HepG2 (cell line): ENCODE data around the gene IL27RA. TPM values are rescaled to one million over a fixed set of nuclear protein-coding genes. Genes with fewer than 3 reads are reported as not detected.
A peak's percentile ranks its signal among the peaks of the same experiment; 100 is the strongest.

Experiments
- AHR ChIP-seq: IDR thresholded peaks from 2 replicates; pipeline ENCODE4 v1.6.1; 2018; ENCODE audit warnings: missing genetic modification reagents, missing compliant biosample characterization
- ISL2 ChIP-seq: sonication (generic); formaldehyde crosslinking; IDR thresholded peaks from 2 replicates; pipeline ENCODE4 v1.5.0; 2020; ENCODE audit warnings: missing genetic modification reagents
- KMT2A ChIP-seq: sonication (generic); formaldehyde crosslinking; IDR thresholded peaks from 2 replicates; pipeline ENCODE4 v1.4.0; 2020; ENCODE audit warnings: missing genetic modification reagents
- MIXL1 ChIP-seq: IDR thresholded peaks from 2 replicates; pipeline ENCODE4 v1.6.1; 2016
- PAWR ChIP-seq: sonication (generic); formaldehyde crosslinking; IDR thresholded peaks from 2 replicates; pipeline ENCODE4 v1.4.0; 2020; ENCODE audit warnings: missing genetic modification reagents, mild to moderate bottlenecking, borderline replicate concordance
- RARG ChIP-seq: sonication (generic); formaldehyde crosslinking; IDR thresholded peaks from 2 replicates; pipeline ENCODE4 v1.4.0; 2020; ENCODE audit warnings: low read depth, mild to moderate bottlenecking, missing genetic modification reagents
- SMC3 ChIP-seq: IDR thresholded peaks from 2 replicates; pipeline ENCODE4 v1.6.1; 2011; ENCODE audit warnings: low read length, improper control_type of control experiment
- ZNF24 ChIP-seq: fragments of 450-650 bp; IDR thresholded peaks from 2 replicates; pipeline ENCODE4 v1.6.1; 2017; ENCODE audit warnings: antibody characterized with exemption, mild to moderate bottlenecking
- ZNF44 ChIP-seq: sonication (generic); formaldehyde crosslinking; IDR thresholded peaks from 2 replicates; pipeline ENCODE4 v1.5.1; 2020; ENCODE audit warnings: mild to moderate bottlenecking, missing genetic modification reagents
- ZNF557 ChIP-seq: sonication (generic); formaldehyde crosslinking; IDR thresholded peaks from 2 replicates; pipeline ENCODE4 v1.4.0; 2020; ENCODE audit warnings: missing genetic modification reagents
- ZSCAN30 ChIP-seq: sonication (generic); formaldehyde crosslinking; IDR thresholded peaks from 2 replicates; pipeline ENCODE4 v1.5.0; 2020; ENCODE audit warnings: mild to moderate bottlenecking, missing genetic modification reagents
- polyA plus RNA-seq, 8 experiments: library from polyadenylated mRNA; depleted of rRNA in 3 of 8; stranded (reverse) in 7 of 8; unstranded in 1 of 8; fragments of >200 nt; fragmentation: Illumina TruSeq in 4 of 8; extraction: Trizol in 4 of 8; gene quantifications; 2 replicates each; pipeline versions ENCODE4 v1.2.1 to v1.2.3, GENCODE V29; 2011 to 2016; ENCODE audit warnings: low read depth in 4 of 8, missing spikeins in 1 of 8, mixed read lengths in 1 of 8; ENCODE audit not compliant: insufficient read depth in 1 of 8
- total RNA-seq, 5 experiments: library from RNA; depleted of rRNA; stranded (reverse); fragments of >200 nt; fragmentation: Illumina TruSeq; extraction: Trizol; gene quantifications; 2 replicates each; pipeline ENCODE4 v1.2.3, GENCODE V29; 2016; ENCODE audit warnings: low read depth in 1 of 5
- TF ChIP-seq, protein P1 (sequence below), 2 experiments: fragments of 450-650 bp in 1 of 2; sonication (generic) in 1 of 2; formaldehyde crosslinking in 1 of 2; IDR thresholded peaks; 2 replicates each; pipeline versions ENCODE4 v1.6.1 to v1.8.0; 2016 to 2022; ENCODE audit warnings: antibody characterized with exemption in 1 of 2, mild to moderate bottlenecking in 1 of 2, missing genetic modification reagents in 1 of 2
- TF ChIP-seq, protein P2 (sequence below): sonication (generic); formaldehyde crosslinking; IDR thresholded peaks from 2 replicates; pipeline ENCODE4 v1.4.0; 2020; ENCODE audit warnings: missing genetic modification reagents
- TF ChIP-seq, protein P3 (sequence below): sonication (generic); formaldehyde crosslinking; IDR thresholded peaks from 2 replicates; pipeline ENCODE4 v1.4.0; 2020; ENCODE audit warnings: missing genetic modification reagents

IL27RA gene
- total and polyA plus RNA-seq, 2 of the 13 experiments (the other 11 are each of a cell fraction or from before 2014, with no cell fraction given), result 3.5 to 8.1 TPM

DNA sequence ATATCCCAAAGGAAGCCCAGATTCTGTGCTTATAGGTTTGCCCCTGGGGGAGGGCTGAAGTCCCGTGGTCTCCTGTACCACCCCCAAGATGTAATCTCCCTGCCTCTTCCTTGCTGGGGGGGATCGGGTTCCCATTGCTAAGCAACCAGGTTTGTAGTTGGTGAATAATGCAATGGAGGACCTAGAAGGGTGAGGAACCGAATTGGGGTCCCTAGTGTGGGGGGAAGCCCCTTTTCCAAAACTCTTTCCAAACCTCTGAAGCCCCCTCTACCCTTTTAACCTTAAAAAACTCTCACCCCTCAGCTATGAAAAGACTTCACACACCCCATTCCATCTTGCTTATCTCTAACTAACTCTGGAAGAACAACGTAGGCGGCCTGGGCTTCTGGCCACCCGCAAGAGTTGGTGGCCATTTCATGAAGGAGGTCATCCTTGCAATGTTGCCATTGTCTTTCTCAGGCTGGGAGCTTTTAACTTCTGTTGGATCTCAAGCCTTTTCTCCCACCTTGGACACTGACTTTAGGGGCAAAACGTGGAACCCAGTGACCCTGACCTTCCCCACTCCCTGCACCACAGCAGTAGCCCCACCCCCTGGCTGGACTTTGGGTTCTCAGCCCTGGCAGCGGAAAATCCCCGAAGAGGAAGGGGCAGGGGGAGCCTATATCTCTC is 29.7 kb downstream of the IL27RA start (continued):
- TF ChIP-seq AHR (CRISPR knock-in tag), result no peak
- TF ChIP-seq, protein P1, sequence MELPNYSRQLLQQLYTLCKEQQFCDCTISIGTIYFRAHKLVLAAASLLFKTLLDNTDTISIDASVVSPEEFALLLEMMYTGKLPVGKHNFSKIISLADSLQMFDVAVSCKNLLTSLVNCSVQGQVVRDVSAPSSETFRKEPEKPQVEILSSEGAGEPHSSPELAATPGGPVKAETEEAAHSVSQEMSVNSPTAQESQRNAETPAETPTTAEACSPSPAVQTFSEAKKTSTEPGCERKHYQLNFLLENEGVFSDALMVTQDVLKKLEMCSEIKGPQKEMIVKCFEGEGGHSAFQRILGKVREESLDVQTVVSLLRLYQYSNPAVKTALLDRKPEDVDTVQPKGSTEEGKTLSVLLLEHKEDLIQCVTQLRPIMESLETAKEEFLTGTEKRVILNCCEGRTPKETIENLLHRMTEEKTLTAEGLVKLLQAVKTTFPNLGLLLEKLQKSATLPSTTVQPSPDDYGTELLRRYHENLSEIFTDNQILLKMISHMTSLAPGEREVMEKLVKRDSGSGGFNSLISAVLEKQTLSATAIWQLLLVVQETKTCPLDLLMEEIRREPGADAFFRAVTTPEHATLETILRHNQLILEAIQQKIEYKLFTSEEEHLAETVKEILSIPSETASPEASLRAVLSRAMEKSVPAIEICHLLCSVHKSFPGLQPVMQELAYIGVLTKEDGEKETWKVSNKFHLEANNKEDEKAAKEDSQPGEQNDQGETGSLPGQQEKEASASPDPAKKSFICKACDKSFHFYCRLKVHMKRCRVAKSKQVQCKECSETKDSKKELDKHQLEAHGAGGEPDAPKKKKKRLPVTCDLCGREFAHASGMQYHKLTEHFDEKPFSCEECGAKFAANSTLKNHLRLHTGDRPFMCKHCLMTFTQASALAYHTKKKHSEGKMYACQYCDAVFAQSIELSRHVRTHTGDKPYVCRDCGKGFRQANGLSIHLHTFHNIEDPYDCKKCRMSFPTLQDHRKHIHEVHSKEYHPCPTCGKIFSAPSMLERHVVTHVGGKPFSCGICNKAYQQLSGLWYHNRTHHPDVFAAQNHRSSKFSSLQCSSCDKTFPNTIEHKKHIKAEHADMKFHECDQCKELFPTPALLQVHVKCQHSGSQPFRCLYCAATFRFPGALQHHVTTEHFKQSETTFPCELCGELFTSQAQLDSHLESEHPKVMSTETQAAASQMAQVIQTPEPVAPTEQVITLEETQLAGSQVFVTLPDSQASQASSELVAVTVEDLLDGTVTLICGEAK (IDR thresholded peaks at IDR 0.05), result no peak
- TF ChIP-seq, protein P1 (CRISPR knock-in tag; IDR thresholded peaks at IDR 0.05), result no peak; the same call in 1 of the 2 replicates
- TF ChIP-seq, protein P2, sequence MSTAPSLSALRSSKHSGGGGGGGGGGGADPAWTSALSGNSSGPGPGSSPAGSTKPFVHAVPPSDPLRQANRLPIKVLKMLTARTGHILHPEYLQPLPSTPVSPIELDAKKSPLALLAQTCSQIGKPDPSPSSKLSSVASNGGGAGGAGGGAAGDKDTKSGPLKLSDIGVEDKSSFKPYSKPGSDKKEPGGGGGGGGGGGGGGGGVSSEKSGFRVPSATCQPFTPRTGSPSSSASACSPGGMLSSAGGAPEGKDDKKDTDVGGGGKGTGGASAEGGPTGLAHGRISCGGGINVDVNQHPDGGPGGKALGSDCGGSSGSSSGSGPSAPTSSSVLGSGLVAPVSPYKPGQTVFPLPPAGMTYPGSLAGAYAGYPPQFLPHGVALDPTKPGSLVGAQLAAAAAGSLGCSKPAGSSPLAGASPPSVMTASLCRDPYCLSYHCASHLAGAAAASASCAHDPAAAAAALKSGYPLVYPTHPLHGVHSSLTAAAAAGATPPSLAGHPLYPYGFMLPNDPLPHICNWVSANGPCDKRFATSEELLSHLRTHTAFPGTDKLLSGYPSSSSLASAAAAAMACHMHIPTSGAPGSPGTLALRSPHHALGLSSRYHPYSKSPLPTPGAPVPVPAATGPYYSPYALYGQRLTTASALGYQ (CRISPR knock-in tag), result 0 out of 2 replicates have a peak, but pooled peaks have one; percentile 41
- no peak for TF ChIP-seq KMT2A (CRISPR knock-in tag)
- TF ChIP-seq ZNF44, result no peak
- 0 out of 2 replicates have a peak, but pooled peaks have one; percentile 20 for TF ChIP-seq ISL2 (CRISPR knock-in tag)
- TF ChIP-seq, protein P3, sequence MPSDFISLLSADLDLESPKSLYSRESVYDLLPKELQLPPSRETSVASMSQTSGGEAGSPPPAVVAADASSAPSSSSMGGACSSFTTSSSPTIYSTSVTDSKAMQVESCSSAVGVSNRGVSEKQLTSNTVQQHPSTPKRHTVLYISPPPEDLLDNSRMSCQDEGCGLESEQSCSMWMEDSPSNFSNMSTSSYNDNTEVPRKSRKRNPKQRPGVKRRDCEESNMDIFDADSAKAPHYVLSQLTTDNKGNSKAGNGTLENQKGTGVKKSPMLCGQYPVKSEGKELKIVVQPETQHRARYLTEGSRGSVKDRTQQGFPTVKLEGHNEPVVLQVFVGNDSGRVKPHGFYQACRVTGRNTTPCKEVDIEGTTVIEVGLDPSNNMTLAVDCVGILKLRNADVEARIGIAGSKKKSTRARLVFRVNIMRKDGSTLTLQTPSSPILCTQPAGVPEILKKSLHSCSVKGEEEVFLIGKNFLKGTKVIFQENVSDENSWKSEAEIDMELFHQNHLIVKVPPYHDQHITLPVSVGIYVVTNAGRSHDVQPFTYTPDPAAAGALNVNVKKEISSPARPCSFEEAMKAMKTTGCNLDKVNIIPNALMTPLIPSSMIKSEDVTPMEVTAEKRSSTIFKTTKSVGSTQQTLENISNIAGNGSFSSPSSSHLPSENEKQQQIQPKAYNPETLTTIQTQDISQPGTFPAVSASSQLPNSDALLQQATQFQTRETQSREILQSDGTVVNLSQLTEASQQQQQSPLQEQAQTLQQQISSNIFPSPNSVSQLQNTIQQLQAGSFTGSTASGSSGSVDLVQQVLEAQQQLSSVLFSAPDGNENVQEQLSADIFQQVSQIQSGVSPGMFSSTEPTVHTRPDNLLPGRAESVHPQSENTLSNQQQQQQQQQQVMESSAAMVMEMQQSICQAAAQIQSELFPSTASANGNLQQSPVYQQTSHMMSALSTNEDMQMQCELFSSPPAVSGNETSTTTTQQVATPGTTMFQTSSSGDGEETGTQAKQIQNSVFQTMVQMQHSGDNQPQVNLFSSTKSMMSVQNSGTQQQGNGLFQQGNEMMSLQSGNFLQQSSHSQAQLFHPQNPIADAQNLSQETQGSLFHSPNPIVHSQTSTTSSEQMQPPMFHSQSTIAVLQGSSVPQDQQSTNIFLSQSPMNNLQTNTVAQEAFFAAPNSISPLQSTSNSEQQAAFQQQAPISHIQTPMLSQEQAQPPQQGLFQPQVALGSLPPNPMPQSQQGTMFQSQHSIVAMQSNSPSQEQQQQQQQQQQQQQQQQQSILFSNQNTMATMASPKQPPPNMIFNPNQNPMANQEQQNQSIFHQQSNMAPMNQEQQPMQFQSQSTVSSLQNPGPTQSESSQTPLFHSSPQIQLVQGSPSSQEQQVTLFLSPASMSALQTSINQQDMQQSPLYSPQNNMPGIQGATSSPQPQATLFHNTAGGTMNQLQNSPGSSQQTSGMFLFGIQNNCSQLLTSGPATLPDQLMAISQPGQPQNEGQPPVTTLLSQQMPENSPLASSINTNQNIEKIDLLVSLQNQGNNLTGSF (CRISPR knock-in tag), result no peak
- no peak for TF ChIP-seq ZNF24
- no peak for TF ChIP-seq PAWR (CRISPR knock-in tag)
- no peak for TF ChIP-seq ZNF557 (CRISPR knock-in tag)
- TF ChIP-seq MIXL1 (CRISPR knock-in tag), result 0 out of 2 replicates have a peak, but pooled peaks have one; percentile 23
- no peak for TF ChIP-seq ZSCAN30 (CRISPR knock-in tag)
- no peak for TF ChIP-seq SMC3
- no peak for TF ChIP-seq RARG (CRISPR knock-in tag)
